Fibroblast of skin of right quadriceps (primary cell): ENCODE data around the gene SAMD14.
A peak's percentile ranks its signal among the peaks of the same experiment; 100 is the strongest.

Source experiments
- DNase-seq: peaks from one replicate; pipeline ENCODE4 v3.0.0-alpha.2; 2013

SAMD14 gene

DNA sequence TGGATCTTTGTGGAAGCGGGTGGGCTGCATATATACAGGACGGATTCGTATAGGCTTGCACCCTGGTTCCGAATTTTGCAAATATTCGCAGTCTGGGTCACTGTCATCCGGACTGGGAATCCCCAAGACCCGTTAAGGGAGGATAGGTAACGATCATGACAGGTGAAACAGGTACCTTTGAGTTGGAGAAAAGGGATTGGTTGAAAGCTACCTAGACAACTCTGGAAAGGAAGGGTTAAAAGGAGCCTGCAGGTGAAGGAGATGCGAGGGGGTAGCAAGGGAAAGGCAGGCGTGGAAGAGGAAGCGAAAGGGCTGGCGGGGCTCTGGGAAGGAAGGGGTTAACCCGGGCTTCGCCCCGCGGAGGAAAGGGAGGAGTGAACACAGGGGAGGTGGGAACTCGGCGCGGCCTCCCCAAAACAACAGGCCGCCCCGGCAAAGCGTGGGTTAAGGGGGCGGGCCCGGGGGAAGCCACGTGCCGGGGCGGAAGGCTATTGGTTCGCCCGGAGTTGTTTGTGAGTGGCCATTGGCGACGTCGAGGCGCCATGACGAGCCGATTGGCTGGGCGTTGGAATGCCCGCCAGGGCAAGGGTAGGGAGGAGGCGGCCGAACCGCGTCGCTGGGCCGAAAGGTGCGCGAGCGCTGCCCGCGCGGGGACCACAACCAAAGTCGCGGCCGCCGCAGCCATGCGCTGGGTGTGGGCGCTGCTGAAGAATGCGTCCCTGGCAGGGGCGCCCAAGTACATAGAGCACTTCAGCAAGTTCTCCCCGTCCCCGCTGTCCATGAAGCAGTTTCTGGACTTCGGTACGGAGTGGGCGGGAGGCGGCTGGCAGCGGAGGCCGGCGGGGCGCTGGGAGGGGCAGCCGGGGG, 35.0 kb downstream of the SAMD14 start, which contains the start of gene PDK2:
Gene PDK2 (plus strand): TSS at position 599 of the 867 bp plus-strand sequence. CDS start 85 bp downstream, at position 684.
- peak; percentile 95 for DNase-seq

DNA sequence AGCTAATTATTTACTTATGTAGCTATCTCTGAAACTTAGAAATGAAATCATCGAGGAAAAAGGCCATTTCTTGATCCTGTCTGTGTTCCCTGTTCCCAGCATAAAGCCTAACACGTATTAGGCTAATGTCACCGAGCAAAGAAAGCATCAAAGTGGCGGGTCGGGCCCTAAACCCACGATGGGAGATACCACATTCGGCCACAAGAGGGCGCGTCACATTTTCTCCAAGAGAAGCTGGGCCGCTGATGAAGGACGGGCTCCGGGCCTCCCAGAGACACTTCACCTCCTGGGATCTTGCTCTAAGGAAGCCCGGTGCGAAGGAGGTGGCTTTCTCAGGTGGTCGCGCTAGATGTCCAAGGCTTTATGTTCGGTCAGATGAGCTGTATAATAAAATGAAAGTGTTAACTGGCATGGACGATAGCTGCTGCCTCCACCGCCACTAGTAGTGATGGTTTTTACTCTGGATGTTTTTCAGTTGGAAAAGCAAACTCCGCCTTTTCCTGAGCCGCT, 35.7 kb downstream of the SAMD14 start:
- peak; percentile 83 for DNase-seq

DNA sequence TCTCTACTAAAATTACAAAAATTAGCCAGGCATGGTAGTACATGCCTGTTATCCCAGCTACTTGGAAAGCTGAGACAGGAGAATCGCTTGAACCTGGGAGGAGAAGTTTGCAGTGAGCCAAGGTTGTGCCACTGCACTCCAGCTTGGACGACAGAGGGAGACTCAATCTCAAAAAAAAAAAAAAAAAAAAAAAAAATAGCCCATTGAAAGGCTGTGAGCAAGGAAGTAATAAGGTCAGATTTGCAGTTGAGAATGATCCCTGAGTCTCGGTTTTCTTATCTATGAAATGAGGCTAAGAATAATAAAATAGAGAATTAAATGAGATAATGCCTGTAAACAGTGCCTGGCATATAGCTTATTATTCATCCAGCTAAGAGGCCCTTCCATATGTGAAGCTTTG, 36.2 kb downstream of the SAMD14 start:
- no peak for DNase-seq

DNA sequence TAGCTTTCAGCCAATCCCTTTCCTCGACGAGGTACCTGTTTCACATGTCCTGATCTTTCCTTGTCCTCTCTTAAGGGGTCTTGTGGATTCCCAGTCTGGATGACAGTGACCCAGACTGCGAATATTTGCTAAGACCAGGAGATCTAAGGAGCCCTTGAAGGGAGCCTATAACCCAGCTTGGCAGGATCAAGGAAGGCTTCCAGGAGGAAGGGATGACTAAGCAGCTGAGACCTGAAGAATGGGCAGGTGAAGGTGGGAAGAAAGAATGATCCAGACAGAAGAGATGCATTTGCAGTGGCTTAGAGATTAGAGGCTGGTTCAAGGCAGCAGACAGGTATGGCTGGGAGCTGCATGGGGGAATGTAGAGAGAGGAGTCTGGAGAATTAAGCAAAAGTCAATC, 36.7 kb downstream of the SAMD14 start:
- no peak for DNase-seq

DNA sequence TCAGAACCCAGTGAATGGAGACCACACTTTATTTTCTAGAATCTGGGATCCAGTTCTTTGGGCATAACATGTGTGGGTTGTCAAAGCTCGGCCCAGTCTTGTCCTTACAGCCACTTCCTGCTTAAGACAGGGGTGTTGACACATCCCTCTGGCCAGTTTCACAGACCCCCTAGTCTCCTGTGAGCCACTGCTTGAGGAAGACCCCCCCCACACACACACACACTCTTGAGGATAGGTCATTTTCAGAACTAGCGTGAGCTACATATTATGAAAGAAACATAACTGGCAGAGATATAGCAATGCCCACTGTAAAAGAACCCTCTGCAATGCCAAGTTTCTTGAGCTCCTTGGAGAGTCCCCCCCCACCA, 38.1 kb downstream of the SAMD14 start:
- DNase-seq = no peak

DNA sequence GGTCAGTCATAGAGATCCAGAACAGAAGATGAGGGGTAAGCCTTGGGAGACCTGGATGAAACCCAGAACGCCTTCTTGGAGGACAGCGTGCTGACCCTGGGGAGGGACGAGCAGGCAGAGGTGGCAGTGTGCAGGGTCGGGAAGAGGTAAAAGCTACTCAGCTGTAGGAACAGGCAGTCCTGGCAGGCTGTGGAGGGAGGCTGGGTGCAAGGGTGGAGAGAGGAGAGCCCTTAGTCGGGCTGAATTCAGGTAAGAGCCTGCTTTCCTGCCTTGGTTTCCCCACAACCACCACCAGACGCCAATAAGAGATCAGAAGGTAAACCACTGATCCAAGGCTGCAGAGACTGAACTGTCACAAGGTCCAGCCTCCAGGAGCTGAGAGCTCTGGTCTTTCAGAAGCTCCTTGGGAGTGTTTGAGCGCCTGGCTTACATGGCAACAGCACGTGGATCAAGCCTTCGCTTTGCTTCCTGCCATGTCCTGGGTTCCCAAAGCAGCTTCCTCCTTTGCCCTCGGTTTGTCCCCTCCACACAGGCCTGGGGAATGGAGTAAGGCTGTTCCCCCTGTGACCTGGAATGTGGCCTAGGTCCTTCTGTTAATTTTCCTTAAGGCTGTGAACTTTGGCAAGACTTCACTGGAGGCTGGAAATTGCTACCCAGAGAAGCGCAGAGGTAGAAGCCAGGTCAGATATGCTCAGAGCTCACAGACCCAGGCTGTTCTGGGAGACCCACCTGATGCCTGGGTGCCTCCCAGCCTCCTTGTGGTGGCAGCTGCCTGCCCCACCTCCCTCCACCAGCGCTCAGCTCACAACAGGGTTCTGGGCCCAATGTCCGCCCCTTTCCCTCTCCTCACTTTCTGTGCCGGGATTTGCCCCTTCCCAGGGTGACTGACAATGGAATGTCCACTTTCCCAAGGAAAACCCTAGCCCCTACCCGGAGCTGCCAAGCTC, 38.7 kb downstream of the SAMD14 start:
- DNase-seq = no peak

DNA sequence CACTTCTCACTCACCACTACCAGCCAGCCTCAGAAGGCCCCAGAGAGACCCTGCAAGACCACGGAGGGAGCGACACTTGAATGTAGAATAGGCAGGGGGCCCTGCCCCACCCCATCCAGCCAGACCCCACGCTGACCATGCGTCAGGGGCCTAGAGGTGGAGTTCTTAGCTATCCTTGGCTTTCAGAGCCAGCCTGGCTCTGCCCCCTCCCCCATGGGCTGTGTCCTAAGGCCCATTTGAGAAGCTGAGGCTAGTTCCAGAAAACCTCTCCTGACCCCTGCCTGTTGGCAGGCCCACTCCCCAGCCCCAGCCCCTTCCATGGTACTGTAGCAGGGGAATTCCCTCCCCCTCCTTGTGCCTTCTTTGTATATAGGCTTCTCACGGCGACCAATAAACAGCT, 39.9 kb downstream of the SAMD14 start:
- DNase-seq = no peak

DNA sequence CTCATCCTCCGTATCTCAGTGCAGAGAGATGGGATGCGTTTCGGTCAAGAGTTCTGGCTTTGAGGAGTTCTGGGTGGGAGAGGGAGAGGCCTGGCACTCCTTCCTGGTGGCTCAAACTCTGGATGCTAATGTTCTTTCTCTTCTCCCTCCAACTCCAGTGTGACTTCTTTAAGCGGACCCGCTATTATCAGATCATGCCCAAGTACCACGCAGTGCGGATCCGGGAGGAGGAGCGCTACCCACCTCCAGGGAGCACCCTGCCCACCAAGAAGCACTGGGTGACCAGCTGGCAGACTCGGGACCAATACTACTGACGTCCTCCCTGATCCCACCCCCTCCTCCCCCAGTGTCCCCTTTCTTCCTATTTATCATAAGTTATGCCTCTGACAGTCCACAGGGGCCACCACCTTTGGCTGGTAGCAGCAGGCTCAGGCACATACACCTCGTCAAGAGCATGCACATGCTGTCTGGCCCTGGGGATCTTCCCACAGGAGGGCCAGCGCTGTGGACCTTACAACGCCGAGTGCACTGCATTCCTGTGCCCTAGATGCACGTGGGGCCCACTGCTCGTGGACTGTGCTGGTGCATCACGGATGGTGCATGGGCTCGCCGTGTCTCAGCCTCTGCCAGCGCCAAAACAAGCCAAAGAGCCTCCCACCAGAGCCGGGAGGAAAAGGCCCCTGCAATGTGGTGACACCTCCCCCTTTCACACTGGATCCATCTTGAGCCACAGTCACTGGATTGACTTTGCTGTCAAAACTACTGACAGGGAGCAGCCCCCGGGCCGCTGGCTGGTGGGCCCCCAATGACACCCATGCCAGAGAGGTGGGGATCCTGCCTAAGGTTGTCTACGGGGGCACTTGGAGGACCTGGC, 40.8 kb downstream of the SAMD14 start:
- no peak for DNase-seq

DNA sequence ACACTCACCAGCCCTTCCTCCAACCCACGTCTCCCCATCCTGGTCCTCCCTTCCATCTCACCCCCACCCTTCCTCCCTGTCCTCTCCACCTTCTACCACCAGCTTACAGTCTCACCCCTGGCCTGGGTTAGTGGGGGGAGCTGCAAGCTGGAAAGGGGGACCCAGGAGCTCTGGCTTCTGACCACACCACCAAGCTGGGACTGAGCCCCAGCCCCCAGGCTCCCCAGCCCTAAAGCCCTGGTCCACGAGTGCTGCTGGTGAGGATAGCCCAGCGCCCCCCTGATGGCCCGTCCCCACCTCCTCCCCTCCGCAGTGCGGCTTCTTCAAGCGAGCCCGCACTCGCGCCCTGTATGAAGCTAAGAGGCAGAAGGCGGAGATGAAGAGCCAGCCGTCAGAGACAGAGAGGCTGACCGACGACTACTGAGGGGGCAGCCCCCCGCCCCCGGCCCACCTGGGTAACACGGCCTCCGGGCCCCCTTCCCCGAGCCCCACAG, 42.0 kb downstream of the SAMD14 start:
- DNase-seq = no peak

DNA sequence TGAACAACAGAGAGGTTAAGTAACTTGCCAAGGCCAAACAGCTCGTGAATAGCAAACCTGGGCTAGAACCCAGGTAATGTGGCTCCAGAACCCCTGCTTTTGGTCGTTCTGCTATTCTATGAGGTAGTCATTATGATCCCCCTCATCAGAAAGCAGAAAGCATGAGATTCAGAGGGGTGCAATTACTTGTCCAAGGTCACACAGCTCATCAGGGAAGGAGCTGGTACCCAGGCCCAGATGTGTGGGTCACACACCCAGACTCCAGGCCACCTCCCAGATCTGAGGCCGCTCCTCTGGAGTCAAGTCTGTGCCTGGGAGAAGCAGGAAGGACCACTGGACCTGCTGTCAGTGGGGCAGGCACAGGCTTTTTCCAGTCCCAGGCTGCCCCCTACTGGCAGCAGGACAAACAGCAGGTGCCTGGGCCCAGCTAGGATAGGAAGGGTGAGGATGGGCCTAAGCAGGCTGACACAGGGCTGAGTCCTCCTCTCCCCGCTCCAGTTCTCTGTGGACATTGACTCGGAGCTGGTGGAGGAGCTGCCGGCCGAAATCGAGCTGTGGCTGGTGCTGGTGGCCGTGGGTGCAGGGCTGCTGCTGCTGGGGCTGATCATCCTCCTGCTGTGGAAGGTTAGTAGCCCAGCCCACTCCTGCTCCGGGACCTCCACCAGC, 42.6 kb downstream of the SAMD14 start:
- DNase-seq = peak; percentile 70

DNA sequence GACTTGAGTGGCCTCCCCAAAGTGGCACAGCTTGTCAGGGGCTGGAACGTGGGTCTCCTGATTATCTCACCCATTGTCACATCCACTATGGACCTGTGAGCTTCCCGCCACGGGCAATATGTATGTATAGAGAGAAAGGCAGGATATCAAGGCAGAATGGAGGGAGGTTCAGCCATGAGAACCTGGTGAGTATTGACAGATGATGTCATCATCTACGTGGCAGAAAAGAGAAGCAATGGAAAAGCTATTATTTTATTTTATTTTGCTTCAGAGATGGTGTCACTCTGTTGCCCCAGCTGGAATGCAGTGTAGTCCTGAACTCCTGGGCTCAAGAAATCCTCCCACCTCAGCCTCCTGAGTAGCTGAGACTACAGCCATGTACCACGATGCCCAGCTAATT, 48.2 kb downstream of the SAMD14 start:
- DNase-seq = no peak

DNA sequence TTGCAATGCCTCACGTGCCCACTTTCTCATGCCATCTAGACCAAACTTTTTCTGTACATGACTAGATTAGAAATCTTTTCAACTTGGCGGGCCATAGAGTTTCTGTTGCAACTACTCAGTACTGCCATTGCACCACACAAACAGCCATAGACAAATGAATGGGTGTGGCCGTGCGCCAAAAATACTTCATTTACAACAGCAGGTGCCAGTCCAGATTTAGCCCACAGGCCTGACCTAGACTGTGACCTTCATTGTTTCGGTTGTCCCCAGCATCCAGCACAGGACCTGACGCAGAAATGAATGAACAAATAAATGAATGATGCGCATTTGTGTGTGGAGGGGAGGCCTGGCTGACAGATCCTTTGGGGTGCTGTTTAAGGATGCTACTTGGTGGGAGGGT, 49.1 kb downstream of the SAMD14 start:
- DNase-seq = no peak

DNA sequence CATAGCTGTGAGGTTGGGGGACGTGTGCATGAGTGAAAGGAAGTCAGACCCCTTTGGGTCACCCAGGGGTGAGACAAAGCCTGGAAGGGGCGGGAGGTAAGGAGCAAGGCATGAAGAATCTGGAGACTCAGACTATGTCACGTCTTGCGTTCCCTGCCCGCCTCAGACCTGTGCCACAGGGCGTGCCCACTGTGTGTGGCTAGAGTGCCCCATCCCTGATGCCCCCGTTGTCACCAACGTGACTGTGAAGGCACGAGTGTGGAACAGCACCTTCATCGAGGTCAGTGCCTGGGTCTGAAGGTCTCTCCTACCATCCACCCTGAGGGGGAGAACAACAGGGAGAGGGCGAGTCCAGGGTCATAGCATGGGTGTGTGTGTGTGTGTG, 49.9 kb downstream of the SAMD14 start:
- DNase-seq = no peak

DNA sequence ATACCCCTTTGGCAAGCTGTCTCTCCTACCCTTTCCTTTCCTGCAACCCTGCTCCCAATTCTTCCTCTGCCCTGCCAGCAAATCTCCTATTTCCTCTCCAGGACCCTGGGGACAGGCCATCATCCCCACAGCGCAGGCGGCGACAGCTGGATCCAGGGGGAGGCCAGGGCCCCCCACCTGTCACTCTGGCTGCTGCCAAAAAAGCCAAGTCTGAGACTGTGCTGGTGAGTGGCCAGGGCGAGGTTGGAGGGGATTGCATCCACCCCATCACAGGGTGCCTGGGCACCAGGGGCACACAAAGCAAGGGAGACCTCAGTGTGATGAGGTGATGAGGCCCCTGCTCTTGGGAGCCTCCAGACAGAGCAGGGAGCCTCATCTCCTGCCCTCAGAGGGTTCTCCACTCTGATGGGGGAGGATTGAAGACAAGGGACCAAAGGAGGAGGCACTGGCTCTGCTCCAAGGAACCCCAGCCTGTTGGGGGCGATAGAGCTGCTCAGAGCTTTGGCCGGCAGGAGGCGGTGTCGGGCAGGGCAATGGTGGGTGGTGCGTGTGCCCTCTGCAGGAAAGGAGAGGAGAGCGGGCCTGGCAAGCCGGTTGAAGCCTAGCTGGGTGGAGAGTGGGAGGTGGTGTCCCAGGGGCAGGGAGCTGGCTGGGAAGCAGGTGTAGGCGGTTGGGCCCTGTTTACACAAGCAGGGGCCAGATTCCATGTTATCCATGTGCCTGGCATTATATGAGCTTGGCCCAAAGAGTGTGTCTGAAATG, 50.4 kb downstream of the SAMD14 start:
- DNase-seq = peak; percentile 42

DNA sequence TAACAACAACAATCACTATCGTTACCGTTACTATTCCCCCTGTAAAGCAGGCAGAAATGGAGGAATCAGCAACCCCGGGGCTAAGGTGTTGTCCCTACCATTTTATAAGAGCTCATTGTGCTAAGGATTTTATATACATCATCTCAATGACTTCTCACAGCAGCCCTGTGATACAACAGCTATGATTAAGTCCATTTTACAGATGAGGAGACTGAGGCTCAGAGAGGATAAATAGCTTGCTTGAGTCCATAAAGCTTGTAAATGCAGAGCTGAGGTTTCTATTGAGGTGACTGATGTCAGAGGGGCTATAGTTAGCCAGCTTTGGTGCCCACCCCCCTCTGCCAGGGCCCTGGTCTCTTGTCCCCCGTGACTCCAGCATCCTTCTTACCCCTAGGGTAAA, 51.5 kb downstream of the SAMD14 start:
- DNase-seq = no peak

DNA sequence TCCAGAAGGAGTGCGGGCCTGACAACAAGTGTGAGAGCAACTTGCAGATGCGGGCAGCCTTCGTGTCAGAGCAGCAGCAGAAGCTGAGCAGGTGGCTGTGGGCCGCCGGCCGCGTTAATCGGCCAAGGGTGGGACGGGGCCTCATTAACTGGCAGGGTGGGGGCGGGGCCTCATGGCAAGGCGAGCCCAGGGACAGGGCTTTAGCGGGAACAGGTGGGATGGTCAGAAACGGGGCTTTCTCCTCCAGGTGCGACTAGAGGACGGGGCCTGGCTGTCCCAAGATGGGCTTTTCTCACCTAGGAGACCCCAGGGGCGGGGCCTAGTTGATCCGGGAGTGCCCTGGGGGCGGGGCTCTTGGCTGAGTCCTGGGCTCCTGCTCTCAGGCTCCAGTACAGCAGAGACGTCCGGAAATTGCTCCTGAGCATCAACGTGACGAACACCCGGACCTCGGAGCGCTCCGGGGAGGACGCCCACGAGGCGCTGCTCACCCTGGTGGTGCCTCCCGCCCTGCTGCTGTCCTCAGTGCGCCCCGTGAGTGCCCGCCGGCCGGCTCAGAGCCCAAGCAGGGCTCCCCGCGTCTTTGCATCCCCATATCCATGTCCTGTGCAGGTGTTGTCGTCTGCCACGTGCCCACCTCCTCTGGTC, 53.2 kb downstream of the SAMD14 start:
- DNase-seq = no peak

DNA sequence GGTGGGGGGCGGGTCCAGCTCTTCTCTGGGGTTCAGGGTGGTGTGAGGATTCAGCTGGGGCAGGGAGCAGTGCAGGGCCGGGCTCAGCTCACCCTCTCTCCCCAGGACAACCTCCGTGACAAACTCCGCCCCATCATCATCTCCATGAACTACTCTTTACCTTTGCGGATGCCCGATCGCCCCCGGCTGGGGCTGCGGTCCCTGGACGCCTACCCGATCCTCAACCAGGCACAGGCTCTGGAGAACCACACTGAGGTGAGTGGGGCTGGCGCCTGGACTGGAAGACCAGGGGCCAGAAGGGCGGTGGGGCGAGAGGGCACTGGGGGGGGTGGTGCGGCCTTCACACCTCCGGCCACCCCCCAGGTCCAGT, 53.8 kb downstream of the SAMD14 start:
- no peak for DNase-seq

DNA sequence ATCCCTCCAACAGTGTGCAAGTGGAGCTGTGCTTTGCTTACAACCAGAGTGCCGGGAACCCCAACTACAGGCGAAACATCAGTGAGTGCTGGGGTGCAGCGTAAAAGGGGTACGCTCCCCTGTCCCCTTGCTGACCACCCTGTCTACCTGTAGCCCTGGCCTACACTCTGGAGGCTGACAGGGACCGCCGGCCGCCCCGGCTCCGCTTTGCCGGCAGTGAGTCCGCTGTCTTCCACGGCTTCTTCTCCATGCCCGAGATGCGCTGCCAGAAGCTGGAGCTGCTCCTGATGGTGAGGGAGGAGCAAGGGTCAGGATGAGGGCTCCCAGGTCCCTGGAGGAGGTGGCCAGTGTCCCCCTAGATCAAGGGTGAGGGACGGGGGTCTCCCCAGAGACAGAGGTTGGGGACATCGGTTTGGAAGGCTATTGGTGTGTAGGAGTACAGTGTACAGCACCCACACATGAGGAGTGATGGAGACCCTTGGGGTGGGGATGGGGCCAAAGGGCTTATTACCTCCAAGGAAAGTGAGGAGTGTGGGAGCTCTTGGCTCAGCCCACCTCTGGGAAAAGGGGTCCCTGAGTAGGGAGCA, 54.4 kb downstream of the SAMD14 start:
- DNase-seq = no peak

DNA sequence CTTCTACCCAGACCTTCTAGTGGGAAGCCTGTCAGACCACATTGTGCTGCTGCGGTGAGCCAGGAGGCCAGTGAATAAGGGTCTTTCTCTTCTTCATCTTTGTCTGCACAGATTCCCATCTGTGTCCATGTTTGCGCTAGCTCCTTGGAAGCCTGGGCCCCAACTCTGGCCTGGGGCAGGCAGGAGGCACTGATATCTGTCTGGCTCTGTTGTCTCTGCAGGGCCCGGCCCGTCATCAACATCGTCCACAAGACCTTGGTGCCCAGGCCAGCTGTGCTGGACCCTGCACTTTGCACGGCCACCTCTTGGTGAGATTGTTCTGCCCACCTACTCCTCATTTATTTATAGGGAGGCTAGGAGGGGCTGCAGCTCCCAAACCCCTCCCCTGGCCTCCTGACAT, 55.7 kb downstream of the SAMD14 start:
- DNase-seq = no peak

DNA sequence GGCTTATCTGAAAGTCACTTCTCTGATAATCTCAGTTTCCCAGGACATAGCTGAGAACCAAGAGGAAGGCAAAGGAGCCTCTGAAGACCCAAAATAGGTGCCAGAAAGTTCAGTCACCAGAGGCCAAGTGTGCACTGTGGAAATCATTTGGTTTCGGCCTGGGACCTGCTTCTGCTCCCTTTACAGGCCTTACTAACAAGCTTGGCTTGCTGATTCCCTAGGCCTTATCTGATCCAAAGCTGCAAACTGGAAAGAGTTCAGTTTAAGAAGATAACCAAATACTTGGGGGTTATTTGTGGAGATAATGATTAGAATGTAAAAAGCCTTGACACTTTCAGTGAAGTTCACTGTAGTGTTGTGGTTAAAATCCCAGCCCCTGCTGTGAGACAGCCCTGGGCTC, 57.0 kb downstream of the SAMD14 start:
- DNase-seq = no peak
